ENCODE measurements around the gene EXOSC5.

- no peak for TF ChIP-seq POLR2A (IDR thresholded peaks at IDR 0.05)
- TF ChIP-seq CTCF (IDR thresholded peaks at IDR 0.05): no peak
Observed at GRCh38 chr19:41398050-41398418, 875 bp upstream of the EXOSC5 start.
